NCI-H510A treated with DMSO at 0.1 percent for 48 hours (cell line): ENCODE measurements around the gene PARN.
"Not testable (repeated sequence)": the region's sequence is repeated elsewhere in the genome, so short reads cannot be mapped to it uniquely, and the experiment has no call there.

Source experiments
- DNase-seq: peaks from one replicate; lab custom pipeline; 2025; lab: John Stamatoyannopoulos, UW

PARN gene

GRCh38 chr16:14472357-14472756 lies 157.7 kb downstream of the PARN start:
- no peak for DNase-seq

GRCh38 chr16:14470788-14471187 lies 159.3 kb downstream of the PARN start:
- DNase-seq: no peak

- no peak for DNase-seq
Measured at GRCh38 chr16:14465799-14466198, 164.3 kb downstream of the PARN start.

- DNase-seq: no peak
Measured at GRCh38 chr16:14464796-14465195, 165.3 kb downstream of the PARN start.

- no peak for DNase-seq
Measured at GRCh38 chr16:14464192-14464591, 165.9 kb downstream of the PARN start.

- DNase-seq: no peak
Measured at GRCh38 chr16:14462811-14463210, 167.2 kb downstream of the PARN start.

GRCh38 chr16:14460726-14461125 lies 169.3 kb downstream of the PARN start:
- no peak for DNase-seq

- no peak for DNase-seq
Measured at GRCh38 chr16:14458576-14458975, 171.5 kb downstream of the PARN start.

GRCh38 chr16:14456793-14457481 lies 173.1 kb downstream of the PARN start:
- DNase-seq: no peak

- no peak for DNase-seq
Measured at GRCh38 chr16:14455573-14455972, 174.5 kb downstream of the PARN start.

GRCh38 chr16:14454391-14454790 lies 175.7 kb downstream of the PARN start:
- no peak for DNase-seq

GRCh38 chr16:14452066-14452465 lies 178.0 kb downstream of the PARN start:
- no peak for DNase-seq

GRCh38 chr16:14450846-14451245 lies 179.2 kb downstream of the PARN start:
- DNase-seq: no peak

- DNase-seq: no peak
Measured at GRCh38 chr16:14449790-14450480, 180.1 kb downstream of the PARN start.

GRCh38 chr16:14449334-14449733 lies 180.7 kb downstream of the PARN start:
- no peak for DNase-seq

- no peak for DNase-seq
Measured at GRCh38 chr16:14448879-14449278, 181.2 kb downstream of the PARN start.

- DNase-seq: no peak
Measured at GRCh38 chr16:14447783-14448182, 182.3 kb downstream of the PARN start.

GRCh38 chr16:14446796-14447195 lies 183.3 kb downstream of the PARN start:
- no peak for DNase-seq

- no peak for DNase-seq
Measured at GRCh38 chr16:14445937-14446715, 183.9 kb downstream of the PARN start.

- DNase-seq: no peak
Measured at GRCh38 chr16:14444979-14445810, 184.9 kb downstream of the PARN start.

- DNase-seq: not testable (repeated sequence)
Measured at GRCh38 chr16:14441533-14441932, 188.5 kb downstream of the PARN start.

- DNase-seq: peak; percentile 38
Measured at GRCh38 chr16:14438256-14438655, 191.8 kb downstream of the PARN start.
